Stimulated activated CD8-positive, alpha-beta memory T cell treated with anti-CD3 and anti-CD28 coated beads, Interleukin-15, amount 100 ng/mL, for 24 hours (primary cell): ENCODE results near the gene IMP3.
"Not testable (repeated sequence)": the region's sequence is repeated elsewhere in the genome, so short reads cannot be mapped to it uniquely, and the experiment has no call there.

Experiments used
- DNase-seq: peaks from one replicate; pipeline ENCODE4 v3.0.0-alpha.2; 2020; ENCODE audit warnings: low read depth

The IMP3 gene

GRCh38 chr15:75650908-75651809 is 11.1 kb upstream of the IMP3 start:
- no peak for DNase-seq

GRCh38 chr15:75649848-75650247 is 9.8 kb upstream of the IMP3 start:
- DNase-seq = no peak

GRCh38 chr15:75649045-75649761 is 9.2 kb upstream of the IMP3 start:
- no peak for DNase-seq

- no peak for DNase-seq
Measured at GRCh38 chr15:75648156-75649000, 8.4 kb upstream of the IMP3 start.

DNA sequence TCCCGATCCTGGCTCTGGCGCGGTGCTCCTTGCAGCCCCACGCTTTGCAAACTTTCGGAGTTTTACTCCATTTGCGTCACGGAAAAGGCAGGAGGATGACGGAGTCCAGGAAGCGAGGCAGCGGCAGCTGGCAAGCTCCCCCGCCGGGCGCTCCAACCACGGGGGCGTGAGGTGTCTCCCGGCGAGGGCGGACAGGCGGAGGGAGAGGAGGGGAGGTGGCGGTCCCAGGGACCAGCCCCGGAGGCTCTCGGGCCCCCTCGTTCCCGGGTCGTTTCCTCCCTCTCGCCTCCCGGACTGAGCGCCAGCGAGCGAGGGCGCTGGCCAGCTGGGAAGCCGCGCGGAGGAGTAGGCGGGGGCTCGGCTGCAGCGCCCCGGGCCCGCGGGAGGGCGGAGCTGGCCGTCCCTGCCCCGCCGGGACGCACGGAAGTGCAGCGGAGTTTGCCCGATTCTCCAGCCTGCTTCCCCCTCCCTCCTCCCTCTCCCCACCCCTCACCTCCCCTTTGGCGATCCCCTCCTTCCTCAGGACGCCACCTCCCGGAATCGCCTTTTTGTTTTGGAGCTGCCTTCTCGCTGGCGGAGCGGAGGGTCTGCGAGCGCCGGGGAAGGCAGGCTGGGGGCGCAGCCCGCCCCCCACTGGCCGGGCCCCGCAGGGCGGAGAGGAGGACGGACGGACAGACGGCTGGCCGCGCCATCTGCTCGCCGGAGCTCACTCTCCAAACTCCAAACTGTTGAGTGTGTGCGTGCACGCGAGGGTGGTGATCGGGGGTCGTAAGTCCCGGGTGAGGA is 7.5 kb upstream of the IMP3 start, which contains the start of gene SNX33:
Gene SNX33, plus strand, starts transcription at position 543 of the 786 bp plus-strand sequence. CDS start 1,191 bp downstream, outside the sequence.
- no peak for DNase-seq

DNA sequence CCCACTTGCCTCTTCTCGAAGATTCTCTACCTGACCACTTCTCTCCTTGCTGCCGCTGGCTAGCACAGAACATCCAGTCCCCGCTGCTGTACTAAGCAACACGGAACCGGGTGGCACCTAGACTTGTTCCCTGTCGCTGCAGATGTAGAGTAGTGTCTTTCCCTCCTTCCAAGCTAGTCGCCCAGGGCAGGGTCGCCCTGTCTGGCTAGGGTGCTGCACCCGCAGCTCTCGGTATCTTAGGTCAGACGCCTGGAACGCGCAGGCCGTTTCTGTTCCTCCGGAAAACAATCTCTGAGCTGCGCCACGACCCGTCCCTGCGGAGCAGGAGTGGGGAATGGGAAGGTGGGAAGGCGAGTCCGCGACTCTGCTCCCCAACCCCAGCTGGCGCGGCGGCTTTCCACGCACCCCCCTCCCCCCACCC is 6.9 kb upstream of the IMP3 start:
- DNase-seq = no peak

DNA sequence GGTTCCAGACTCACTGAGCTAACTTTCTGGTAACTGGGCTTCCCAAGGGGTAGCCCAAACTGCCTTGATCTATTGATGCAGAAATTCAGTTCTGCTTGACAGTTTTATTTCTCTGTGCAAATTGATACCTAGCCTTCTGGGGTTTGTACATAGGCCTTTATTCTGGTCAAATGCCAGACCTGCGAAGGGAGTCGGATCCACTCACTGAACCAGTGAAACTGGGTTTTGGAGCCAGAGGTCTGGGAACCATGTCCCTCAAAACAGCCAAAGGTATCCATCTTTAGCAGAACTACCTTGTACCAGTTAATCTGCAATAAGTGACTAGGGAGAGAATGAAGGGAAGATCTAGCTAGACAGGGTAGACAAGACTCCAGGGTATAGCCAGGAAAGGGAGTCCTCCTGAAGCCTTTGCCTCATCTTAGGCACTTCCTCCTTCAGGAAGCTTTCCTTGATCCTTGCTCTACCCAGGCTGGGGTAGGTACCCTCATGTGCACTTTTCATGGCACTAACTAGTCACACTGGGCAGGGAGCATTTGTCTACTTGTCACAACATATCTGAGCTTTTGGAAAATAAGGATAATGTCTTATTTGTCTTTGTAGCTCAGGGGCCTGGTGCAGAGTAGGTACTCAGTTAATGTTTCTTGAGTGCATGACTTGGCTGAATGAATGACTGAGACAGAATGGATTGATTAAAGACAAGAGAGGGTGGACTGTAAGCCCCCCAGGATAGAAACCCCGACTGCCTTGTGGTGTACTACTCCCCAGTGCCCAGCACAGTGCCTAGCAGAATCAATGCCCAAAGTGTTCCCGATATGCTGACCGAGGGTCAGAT is 6.3 kb upstream of the IMP3 start:
- no peak for DNase-seq

GRCh38 chr15:75644376-75644775 is 4.4 kb upstream of the IMP3 start:
- no peak for DNase-seq

DNA sequence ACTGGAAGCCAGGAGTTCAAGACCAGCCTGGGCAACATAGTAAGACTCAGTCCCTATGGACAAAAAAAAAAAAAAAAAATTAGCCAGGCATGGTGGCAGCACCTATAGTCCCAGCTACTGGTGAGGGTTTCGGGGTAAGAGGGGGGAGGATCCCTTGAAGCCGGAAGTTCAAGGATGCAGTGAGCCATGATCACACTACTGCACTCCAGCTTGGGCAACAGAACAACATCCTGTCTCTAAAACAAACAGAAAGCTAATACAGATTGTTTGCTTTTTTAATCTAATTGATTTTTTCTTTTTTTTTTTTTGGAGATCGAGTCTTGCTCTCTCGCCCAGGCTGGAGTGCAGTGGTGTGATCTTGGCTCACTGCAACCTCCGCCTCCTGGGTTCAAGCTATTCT is 1.6 kb upstream of the IMP3 start:
- DNase-seq = no peak

- DNase-seq = no peak
Measured at GRCh38 chr15:75641179-75641503, 1.1 kb upstream of the IMP3 start.

DNA sequence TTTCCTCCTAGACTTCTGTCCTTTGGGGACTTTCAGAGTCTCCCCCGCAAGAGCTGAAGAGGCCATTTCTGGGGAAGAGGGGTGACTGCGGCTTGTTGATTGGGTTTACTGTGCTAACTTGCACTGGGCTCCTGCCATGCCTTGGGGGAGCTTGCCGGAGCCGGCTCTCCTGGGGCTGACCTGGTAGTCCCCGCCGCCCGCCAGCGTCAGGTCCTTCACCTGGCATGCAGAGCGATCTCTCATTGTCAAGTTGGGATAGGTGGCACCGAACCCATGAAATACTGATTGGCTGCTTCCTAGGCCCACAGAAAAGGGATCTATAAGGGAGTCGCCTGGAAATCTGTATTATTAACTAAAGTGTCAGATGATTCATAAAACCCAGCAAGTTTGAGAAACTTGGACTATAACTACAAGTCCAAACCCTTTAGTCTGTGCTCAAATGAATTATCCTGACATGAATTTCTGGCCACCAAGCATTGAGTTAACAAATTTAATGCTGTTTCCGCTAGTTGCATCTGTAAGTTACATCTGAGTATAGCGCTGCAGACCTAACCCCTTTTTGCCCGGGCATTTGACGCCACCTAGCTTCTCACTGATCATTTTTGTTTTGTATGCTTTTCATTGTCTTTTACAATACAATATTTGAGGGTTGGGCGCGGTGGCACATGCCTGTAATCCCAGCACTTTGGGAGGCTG is 607 bp upstream of the IMP3 start:
- peak; percentile 21 for DNase-seq

DNA sequence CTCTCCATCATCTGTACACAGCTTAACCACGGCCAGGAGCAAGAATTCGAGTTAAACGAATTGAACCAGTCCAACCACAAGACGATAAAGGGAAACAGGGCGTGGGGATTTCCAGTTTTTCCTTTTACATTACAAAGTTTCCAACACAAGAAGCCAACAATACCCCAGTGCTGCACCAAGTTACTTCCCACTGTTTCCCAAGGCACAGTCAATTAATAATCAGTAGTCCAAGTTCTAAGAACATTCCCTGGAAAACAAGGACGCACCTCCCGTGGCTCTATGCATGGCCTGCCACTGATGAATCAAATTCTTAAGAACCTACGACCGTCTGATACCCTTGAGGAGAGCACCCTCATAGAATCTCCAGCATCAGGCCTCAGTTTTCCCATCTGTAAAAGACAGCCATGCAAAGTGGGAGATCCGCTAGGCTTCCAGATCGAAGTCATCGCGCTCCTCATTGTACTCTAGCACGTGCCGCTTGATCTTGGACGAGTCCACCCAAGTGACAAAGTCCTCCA is 774 bp downstream of the IMP3 start:
- no peak for DNase-seq

DNA sequence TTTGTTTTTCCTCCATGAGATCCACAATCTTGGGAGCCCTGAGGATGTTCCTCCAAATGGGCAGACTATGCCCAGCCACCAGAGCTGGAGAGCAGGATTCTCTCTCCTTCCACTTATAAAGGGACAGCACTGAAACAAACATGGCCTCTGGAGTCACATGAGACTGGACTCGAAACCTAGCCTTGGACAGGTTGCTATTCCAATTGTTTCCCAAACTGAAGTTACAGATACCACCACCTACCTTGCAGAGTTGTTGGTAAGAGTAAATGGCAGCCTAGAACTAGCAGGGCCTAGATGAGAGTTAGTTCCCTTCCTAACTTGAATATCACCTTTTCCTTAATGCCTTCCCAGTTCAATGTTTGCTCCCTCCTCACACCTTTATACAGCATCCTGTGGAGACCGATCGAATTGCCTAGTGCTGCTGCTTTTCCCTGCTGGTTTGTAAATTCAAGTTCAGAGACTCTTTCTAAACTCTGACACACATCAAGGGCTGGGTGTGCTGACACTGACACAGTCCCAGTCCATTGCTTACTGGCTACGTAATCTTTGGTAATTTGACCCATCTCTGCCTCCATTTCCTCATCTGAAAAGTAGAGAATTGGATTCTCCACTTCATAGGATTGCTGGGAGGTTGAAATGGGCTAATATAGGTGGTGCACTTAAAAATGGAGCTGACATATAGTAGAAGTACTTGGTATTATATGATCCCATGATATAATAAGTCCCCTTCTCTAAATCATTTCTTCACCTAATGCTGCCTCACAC is 2.6 kb downstream of the IMP3 start:
- no peak for DNase-seq

DNA sequence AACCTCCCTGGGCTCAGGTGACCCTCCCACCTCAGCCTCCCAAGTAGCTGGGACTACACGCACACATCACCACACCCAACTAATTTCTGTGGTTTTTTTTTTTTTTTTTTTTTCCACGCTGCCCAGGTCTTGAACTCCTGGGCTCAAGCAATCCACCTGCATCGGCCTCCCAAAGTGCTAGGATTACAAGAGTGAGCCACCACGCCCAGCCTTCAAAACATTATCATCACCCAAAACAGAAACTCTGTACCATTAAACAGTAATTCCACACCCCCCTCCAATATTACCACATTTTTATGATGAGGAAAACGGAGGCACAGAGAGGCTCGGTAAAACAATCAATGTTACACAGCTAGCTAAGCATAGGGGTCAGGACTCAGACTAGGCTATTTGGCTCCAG is 4.0 kb downstream of the IMP3 start:
- no peak for DNase-seq

DNA sequence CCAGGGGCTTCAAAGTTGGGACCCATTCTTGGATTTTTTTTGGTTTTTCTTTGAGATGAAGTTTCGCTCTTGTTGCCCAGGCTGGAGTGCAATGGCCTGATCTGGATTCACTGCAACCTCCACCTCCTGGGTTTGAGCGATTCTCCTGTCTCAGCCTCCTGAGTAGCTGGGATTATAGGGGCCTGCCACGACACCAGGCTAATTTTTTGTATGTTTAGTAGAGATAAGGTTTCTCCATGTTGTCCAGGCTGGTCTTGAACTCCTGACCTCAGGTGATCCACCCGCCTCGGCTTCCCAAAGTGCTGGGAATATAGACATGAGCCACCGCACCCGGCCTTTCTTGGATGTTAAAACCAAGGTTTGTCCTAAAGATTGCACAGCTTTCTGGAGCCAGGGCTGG is 6.1 kb downstream of the IMP3 start:
- not testable (repeated sequence) for DNase-seq

DNA sequence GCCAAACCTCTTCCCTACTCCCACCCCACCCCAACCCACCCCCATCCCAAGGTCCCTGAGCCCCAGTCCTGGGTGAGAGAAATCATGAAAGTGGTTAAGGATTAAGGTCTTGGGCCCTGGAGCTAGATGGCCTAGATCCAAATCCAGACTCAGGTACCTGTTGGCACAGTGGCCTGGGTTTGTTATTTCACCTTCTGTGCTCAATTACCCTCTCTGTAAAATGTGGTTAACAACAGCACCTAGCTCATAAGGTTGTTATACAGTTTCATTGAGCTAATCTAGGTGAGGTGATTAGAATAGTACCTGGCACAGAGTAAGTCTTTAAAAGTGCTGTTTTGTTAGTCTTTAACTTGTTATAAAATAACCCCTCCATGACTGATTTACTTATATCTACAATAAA is 8.1 kb downstream of the IMP3 start:
- no peak for DNase-seq

- peak; percentile 82 for DNase-seq
Measured at GRCh38 chr15:75625542-75626347, 14.3 kb downstream of the IMP3 start, which contains the start of gene SNUPN. Gene SNUPN (minus strand): TSS chr15:75625725. CDS start chr15:75621051, 4,674 bp downstream.

GRCh38 chr15:75622505-75622904 is 17.5 kb downstream of the IMP3 start:
- DNase-seq = no peak
